Neural crest cell (in vitro differentiated cells): ENCODE results near the gene TMC5. TPM values are rescaled to one million over a fixed set of nuclear protein-coding genes. Genes with fewer than 3 reads are reported as not detected.
"Not testable (repeated sequence)": the region's sequence is repeated elsewhere in the genome, so short reads cannot be mapped to it uniquely, and the experiment has no call there.

Experiments used
- DNase-seq: peaks from one replicate; pipeline ENCODE4 v3.0.0; 2021; ENCODE audit warnings: low read depth, mixed read lengths, low spot score
- H3K27ac Mint-ChIP-seq: one replicate; pipeline ENCODE4 v1.8.0; 2021; ENCODE audit warnings: mild to moderate bottlenecking, mixed read lengths; ENCODE audit not compliant: unreplicated experiment
- H3K27me3 Mint-ChIP-seq: 2 replicates; pipeline ENCODE4 v1.8.0; 2021; ENCODE audit warnings: low read depth, mild to moderate bottlenecking, mixed read lengths
- H3K36me3 Mint-ChIP-seq: 2 replicates; pipeline ENCODE4 v1.8.0; 2021; ENCODE audit warnings: low read depth, mild to moderate bottlenecking, mixed read lengths
- H3K4me1 Mint-ChIP-seq: 2 replicates; pipeline ENCODE4 v1.8.0; 2021; ENCODE audit warnings: mixed read lengths
- H3K4me3 Mint-ChIP-seq: one replicate; pipeline ENCODE4 v1.8.0; 2021; ENCODE audit warnings: mild to moderate bottlenecking, mixed read lengths
- H3K9me3 Mint-ChIP-seq: 2 replicates; pipeline ENCODE4 v1.8.0; 2021; ENCODE audit warnings: mixed read lengths
- CTCF ChIP-seq: fragments of 200-600 bp; sonication (generic); conservative IDR thresholded peaks from 2 replicates; pipeline ENCODE4 v1.5.0; 2021; ENCODE audit warnings: antibody characterized with exemption, mild to moderate bottlenecking
- total RNA-seq: library from RNA; stranded (reverse); gene quantifications from 2 replicates; pipeline ENCODE4 v1.2.1, GENCODE V29; 2021

Gene TMC5
- total RNA-seq, 1 donor from 2014 or later = not detected

GRCh38 chr16:19532601-19533000 is 114.9 kb downstream of the TMC5 start:
- no peaks in the 10 kb centered on the region for H3K9me3 Mint-ChIP-seq
- H3K27ac Mint-ChIP-seq = no peak overlapping the region
- no peaks in the 10 kb centered on the region for H3K4me1 Mint-ChIP-seq
- H3K27me3 Mint-ChIP-seq = no peaks in the 10 kb centered on the region
- H3K4me3 Mint-ChIP-seq = no peak overlapping the region
- TF ChIP-seq CTCF = no peak
- no peak for DNase-seq
- peaks cover 12% of the 10 kb centered on the region for H3K36me3 Mint-ChIP-seq

- TF ChIP-seq CTCF = no peak
- Mint-ChIP-seq H3K27ac (no peak overlapping the region), H3K36me3 (peaks cover 23% of the 10 kb centered on the region), H3K9me3 (no peaks in the 10 kb centered on the region), H3K27me3 (no peaks in the 10 kb centered on the region), H3K4me3 (no peak overlapping the region), H3K4me1 (no peaks in the 10 kb centered on the region)
- no peak for DNase-seq
Measured at GRCh38 chr16:19540241-19540970, 122.7 kb downstream of the TMC5 start.

DNA sequence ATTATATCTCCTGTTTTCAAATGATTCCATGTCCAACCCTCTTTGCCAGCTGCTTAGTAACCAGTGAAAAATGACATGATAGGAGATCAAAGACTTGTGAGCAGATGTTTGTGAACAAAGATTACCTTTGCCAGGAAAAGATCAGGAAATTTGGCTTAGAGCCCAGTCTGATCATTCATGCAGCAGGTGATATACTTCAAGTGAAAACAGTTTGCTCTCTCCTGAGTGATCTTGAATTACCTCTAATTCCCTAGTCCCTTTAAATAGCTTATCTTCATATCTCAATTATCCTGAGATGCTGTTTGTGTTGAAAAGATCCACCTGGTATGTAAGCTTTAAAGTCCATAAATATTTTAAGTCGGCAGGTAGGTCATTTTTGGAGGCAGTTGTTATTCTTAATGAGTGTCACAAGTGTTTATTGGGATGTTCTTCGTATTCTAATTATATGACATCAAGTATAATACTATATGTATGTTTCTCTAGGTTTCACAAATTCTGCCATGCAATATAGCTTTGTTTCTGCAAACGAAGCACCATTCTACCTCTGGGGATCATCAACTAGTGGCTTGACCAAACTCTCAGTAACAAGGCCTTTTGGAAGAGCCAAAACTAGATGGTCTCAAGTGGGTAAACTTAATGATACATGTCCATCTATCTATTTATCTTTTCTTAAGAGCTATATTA is 124.6 kb downstream of the TMC5 start:
- Mint-ChIP-seq H3K9me3 (no peaks in the 10 kb centered on the region), H3K36me3 (peaks cover 18% of the 10 kb centered on the region), H3K27ac (no peak overlapping the region), H3K27me3 (no peaks in the 10 kb centered on the region), H3K4me1 (no peaks in the 10 kb centered on the region), H3K4me3 (no peak overlapping the region)
- no peak for DNase-seq
- TF ChIP-seq CTCF = no peak

DNA sequence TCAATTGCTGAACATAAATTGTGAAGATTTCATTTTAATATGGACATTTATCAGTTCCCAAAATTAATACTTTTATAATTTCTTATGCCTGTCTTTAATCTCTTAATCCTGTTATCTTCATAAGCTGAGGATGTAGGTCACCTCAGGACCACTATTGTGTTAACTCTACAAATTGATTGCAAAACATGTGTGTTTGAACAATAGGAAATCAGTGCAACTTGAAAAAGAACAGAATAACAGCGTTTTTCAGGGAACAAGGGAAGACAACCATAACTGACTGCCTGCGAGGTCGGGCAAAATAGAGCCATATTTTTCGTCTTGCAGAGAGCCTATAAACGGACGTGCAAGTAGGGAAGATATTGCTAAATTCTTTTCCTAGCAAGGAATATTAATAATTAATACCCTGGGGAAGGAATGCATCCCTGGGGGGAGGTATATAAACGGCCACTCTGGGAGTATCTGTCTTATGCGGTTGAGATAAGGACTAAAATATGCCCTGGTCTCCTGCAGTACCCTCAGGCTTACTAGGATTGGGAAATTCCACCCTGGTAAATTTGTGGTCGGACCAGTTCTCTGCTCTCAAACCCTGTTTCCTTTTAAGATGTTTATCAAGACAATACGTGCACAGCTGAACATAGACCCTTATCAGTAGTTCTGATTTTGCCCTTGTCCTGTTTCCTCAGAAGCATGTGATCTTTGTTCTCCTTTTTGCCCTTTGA is 125.8 kb downstream of the TMC5 start:
- not testable (repeated sequence) for H3K27me3 Mint-ChIP-seq, H3K9me3 Mint-ChIP-seq, H3K27ac Mint-ChIP-seq, DNase-seq, H3K4me3 Mint-ChIP-seq, H3K4me1 Mint-ChIP-seq
- H3K36me3 Mint-ChIP-seq = peaks cover 18% of the 10 kb centered on the region

GRCh38 chr16:19548144-19548543 is 130.5 kb downstream of the TMC5 start:
- Mint-ChIP-seq H3K27ac (no peak overlapping the region), H3K36me3 (peaks cover 13% of the 10 kb centered on the region), H3K4me1 (no peaks in the 10 kb centered on the region), H3K27me3 (no peaks in the 10 kb centered on the region), H3K4me3 (no peak overlapping the region), H3K9me3 (no peaks in the 10 kb centered on the region)
- TF ChIP-seq CTCF = no peak
- no peak for DNase-seq

Other genes with a start within 250 kb of the TMC5 start
- gene SYT17, start 249.6 kb upstream of the TMC5 start, total RNA-seq = 3.1 and 3.6 TPM in 2 replicates
- not detected in 2 replicates for gene CLEC19A, start 132.2 kb upstream of the TMC5 start, total RNA-seq
- gene GDE1, start 104.2 kb downstream of the TMC5 start, total RNA-seq = 61.9 and 63.2 TPM in 2 replicates
- gene CCP110, start 106.1 kb downstream of the TMC5 start, total RNA-seq = 35.2 and 36.3 TPM in 2 replicates
- 59.1 and 63.6 TPM in 2 replicates for gene VPS35L, start 137.8 kb downstream of the TMC5 start, total RNA-seq